Smooth muscle cell (in vitro differentiated cells): Measurements from ENCODE around the gene AKR1C2. TPM values are rescaled to one million over a fixed set of nuclear protein-coding genes. Genes with fewer than 3 reads are reported as not detected.
"Not testable (repeated sequence)": the region's sequence is repeated elsewhere in the genome, so short reads cannot be mapped to it uniquely, and the experiment has no call there.

Experiments
- DNase-seq: peaks from one replicate; lab custom pipeline; 2025; ENCODE audit not compliant: unreplicated experiment; lab: John Stamatoyannopoulos, UW
- H2AFZ ChIP-seq: fragments of 200-600 bp; sonication (generic); 2 replicates; pipeline ENCODE4 v1.6.0; 2016; ENCODE audit warnings: antibody characterized with exemption, low read depth, mild to moderate bottlenecking
- H3F3A ChIP-seq: fragments of 200-600 bp; sonication (generic); 2 replicates; pipeline ENCODE4 v1.6.0; 2017; ENCODE audit warnings: antibody characterized with exemption, low read depth
- H3K27ac ChIP-seq: fragments of 200-600 bp; sonication (generic); 2 replicates; pipeline ENCODE4 v1.5.1; 2016; ENCODE audit warnings: low read depth, mild to moderate bottlenecking
- H3K27me3 ChIP-seq: fragments of 200-600 bp; sonication (generic); 2 replicates; pipeline ENCODE4 v1.6.1; 2016; ENCODE audit warnings: low read depth, mild to moderate bottlenecking
- H3K36me3 ChIP-seq: fragments of 200-600 bp; sonication (generic); 2 replicates; pipeline ENCODE4 v1.5.1; 2016; ENCODE audit warnings: low read depth
- H3K4me1 ChIP-seq: fragments of 200-600 bp; sonication (generic); 2 replicates; pipeline ENCODE4 v1.5.1; 2016; ENCODE audit warnings: low read depth
- H3K4me2 ChIP-seq: fragments of 200-600 bp; sonication (generic); 2 replicates; pipeline ENCODE4 v1.6.0; 2016; ENCODE audit warnings: mild to moderate bottlenecking
- H3K4me3 ChIP-seq: fragments of 200-600 bp; sonication (generic); 2 replicates; pipeline ENCODE4 v1.5.1; 2016; ENCODE audit warnings: mild to moderate bottlenecking
- H3K79me2 ChIP-seq: fragments of 200-600 bp; sonication (generic); 2 replicates; pipeline ENCODE4 v1.6.0; 2016; ENCODE audit warnings: low read depth, mild to moderate bottlenecking
- H3K9ac ChIP-seq: fragments of 200-600 bp; sonication (generic); 2 replicates; pipeline ENCODE4 v1.6.0; 2016; ENCODE audit warnings: low read depth
- H3K9me3 ChIP-seq: fragments of 200-600 bp; sonication (generic); replicated peaks from 2 replicates; pipeline ENCODE4 v1.5.1; 2016; ENCODE audit warnings: low read depth
- H4K20me1 ChIP-seq: fragments of 200-600 bp; sonication (generic); 2 replicates; pipeline ENCODE4 v1.6.0; 2016; ENCODE audit warnings: low read depth
- WGBS: methylation state at CpG from one replicate; pipeline ENCODE4 v1.1.7; 2016; ENCODE audit warnings: low lambda C conversion rate; 5-methylcytosine and 5-hydroxymethylcytosine counted together
- polyA plus RNA-seq: library from polyadenylated mRNA; unstranded; fragments of >200 nt; fragmentation: Nextera tagmentation; extraction: Ambion mirVana; gene quantifications from 2 replicates; pipeline ENCODE4 v1.2.1, GENCODE V29; 2016
- total RNA-seq: library from RNA; depleted of rRNA; stranded (reverse); fragments of >200 nt; gene quantifications from 2 replicates; pipeline ENCODE4 v1.2.3, GENCODE V29; 2014
- TF ChIP-seq, protein P1 (sequence below): fragments of 200-600 bp; sonication (generic); IDR thresholded peaks from 2 replicates; pipeline ENCODE4 v1.5.1; 2017; ENCODE audit warnings: borderline replicate concordance, mild to moderate bottlenecking, antibody characterized with exemption; ENCODE audit not compliant: insufficient read depth, poor library complexity, severe bottlenecking

Gene AKR1C2
- total and polyA plus RNA-seq, 2 experiments from 2014 or later, result 6.6 to 19.6 TPM

- no peak overlapping the region for H3K9ac ChIP-seq
- TF ChIP-seq, protein P1, sequence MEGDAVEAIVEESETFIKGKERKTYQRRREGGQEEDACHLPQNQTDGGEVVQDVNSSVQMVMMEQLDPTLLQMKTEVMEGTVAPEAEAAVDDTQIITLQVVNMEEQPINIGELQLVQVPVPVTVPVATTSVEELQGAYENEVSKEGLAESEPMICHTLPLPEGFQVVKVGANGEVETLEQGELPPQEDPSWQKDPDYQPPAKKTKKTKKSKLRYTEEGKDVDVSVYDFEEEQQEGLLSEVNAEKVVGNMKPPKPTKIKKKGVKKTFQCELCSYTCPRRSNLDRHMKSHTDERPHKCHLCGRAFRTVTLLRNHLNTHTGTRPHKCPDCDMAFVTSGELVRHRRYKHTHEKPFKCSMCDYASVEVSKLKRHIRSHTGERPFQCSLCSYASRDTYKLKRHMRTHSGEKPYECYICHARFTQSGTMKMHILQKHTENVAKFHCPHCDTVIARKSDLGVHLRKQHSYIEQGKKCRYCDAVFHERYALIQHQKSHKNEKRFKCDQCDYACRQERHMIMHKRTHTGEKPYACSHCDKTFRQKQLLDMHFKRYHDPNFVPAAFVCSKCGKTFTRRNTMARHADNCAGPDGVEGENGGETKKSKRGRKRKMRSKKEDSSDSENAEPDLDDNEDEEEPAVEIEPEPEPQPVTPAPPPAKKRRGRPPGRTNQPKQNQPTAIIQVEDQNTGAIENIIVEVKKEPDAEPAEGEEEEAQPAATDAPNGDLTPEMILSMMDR, result no peak
- H3K36me3 ChIP-seq, result no peaks in the 10 kb centered on the region
- 71% methylated on average over 4 of the region's 4 CpGs for WGBS
- no peak overlapping the region for H3K4me3 ChIP-seq
- no peak for DNase-seq
- H3F3A ChIP-seq, result no peaks in the 10 kb centered on the region
- no peaks in the 10 kb centered on the region for H4K20me1 ChIP-seq
- no peaks in the 10 kb centered on the region for H3K9me3 ChIP-seq
- H2AFZ ChIP-seq, result no peak overlapping the region
- no peak overlapping the region for H3K27ac ChIP-seq
- no peaks in the 10 kb centered on the region for H3K27me3 ChIP-seq
- H3K4me1 ChIP-seq, result peaks cover 3% of the 10 kb centered on the region
- no peak overlapping the region for H3K4me2 ChIP-seq
- H3K79me2 ChIP-seq, result no peaks in the 10 kb centered on the region
Observed at GRCh38 chr10:5023177-5023805, 19.6 kb upstream of the AKR1C2 start.

- H2AFZ ChIP-seq, DNase-seq, H3K4me1 ChIP-seq, H3K79me2 ChIP-seq, H3F3A ChIP-seq, H3K27ac ChIP-seq, H3K9me3 ChIP-seq, H3K4me2 ChIP-seq, H3K36me3 ChIP-seq, H3K27me3 ChIP-seq, H3K4me3 ChIP-seq, H4K20me1 ChIP-seq, H3K9ac ChIP-seq: not testable (repeated sequence)
- whole genome bisulfite sequencing, result 91% methylated on average over 9 of the region's 10 CpGs
Observed at GRCh38 chr10:5021624-5022290, 18.1 kb upstream of the AKR1C2 start.

- DNase-seq, H3K79me2 ChIP-seq, H2AFZ ChIP-seq, H3K4me2 ChIP-seq, H3K36me3 ChIP-seq, H3K27me3 ChIP-seq, H3K9me3 ChIP-seq, H3K4me3 ChIP-seq, H3F3A ChIP-seq, H3K9ac ChIP-seq, H4K20me1 ChIP-seq, H3K4me1 ChIP-seq, H3K27ac ChIP-seq: not testable (repeated sequence)
- 90% methylated on average over 6 of the region's 6 CpGs for WGBS
Observed at GRCh38 chr10:5019770-5020612, 16.3 kb upstream of the AKR1C2 start.

DNA sequence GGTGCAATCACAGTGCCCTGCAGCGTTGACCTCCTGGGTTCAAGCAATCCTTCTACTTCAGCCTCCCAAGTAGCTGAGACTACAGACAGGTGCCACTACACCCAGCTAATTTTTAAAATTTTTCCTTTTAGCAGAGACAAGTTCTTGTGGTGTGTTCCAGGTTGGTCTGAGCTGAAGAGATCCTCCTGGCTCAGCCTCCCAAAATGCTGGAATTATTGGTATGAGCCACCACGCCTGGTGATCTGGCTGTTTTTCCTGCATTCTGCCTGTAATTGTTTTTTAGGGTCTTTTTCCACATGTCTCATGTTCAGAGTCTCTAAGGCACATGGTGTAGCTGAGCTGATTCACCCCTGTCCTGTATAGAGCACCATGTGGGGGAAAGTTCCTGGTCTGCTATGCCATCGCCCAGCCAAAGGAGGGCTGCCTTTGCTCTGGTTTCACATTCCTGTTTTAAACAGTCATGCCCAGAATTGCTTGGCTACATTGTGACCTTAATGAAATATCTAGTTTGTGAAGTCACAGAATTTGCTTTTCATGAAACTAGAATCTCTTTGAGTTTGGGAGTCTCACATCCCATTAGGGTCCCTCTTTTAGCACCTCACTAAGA is 15.1 kb upstream of the AKR1C2 start:
- not testable (repeated sequence) for H3K4me1 ChIP-seq, DNase-seq, H3K4me3 ChIP-seq, H3K27ac ChIP-seq, H3K9me3 ChIP-seq, H4K20me1 ChIP-seq, H3K4me2 ChIP-seq, H3K9ac ChIP-seq, H3F3A ChIP-seq, H3K36me3 ChIP-seq, H2AFZ ChIP-seq, H3K79me2 ChIP-seq, H3K27me3 ChIP-seq
- WGBS, result 66% methylated on average over 3 of the region's 3 CpGs
